Body of pancreas (tissue), 4 donors: ENCODE results near the gene MKKS. TPM values are rescaled to one million over a fixed set of nuclear protein-coding genes. Genes with fewer than 3 reads are reported as not detected.
A peak's percentile ranks its signal among the peaks of the same experiment; 100 is the strongest.

Experiments
- ATAC-seq: fragments of 150-250 bp; one replicate; pipeline ENCODE4 v1.9.1; 2016
- DNase-seq, 4 donors: peaks; one replicate each; pipeline ENCODE4 v3.0.0-alpha.2; 2019
- H3K27ac ChIP-seq, 4 donors: fragments of 200-600 bp; sonication (generic); 1 replicate in 3 of 4; 2 replicates in 1 of 4; pipeline versions ENCODE4 v1.5.1 to v1.6.1; 2016 to 2019; ENCODE audit warnings: mild to moderate bottlenecking in 1 of 4, mixed read lengths in 1 of 4, moderate library complexity in 1 of 4
- H3K27me3 ChIP-seq, 2 donors: fragments of 200-600 bp; sonication (generic); one replicate each; pipeline ENCODE4 v1.6.0; 2016; ENCODE audit warnings: mild to moderate bottlenecking in 1 of 2
- H3K36me3 ChIP-seq, 2 donors: fragments of 200-600 bp; sonication (generic); replicated peaks in 1 of 2; 2 replicates each; pipeline ENCODE4 v1.5.1; 2016; ENCODE audit warnings: low read depth in 2 of 2; ENCODE audit not compliant: insufficient read depth in 1 of 2
- H3K4me1 ChIP-seq: fragments of 200-600 bp; sonication (generic); one replicate; pipeline ENCODE4 v1.6.0; 2016
- H3K4me3 ChIP-seq, 2 donors: fragments of 200-600 bp; sonication (generic); 1 replicate in 1 of 2; 2 replicates in 1 of 2; pipeline ENCODE4 v1.5.1; 2016 to 2019
- H3K9me3 ChIP-seq, 3 donors: fragments of 200-600 bp; sonication (generic); 1 replicate in 2 of 3; 2 replicates in 1 of 3; pipeline ENCODE4 v1.5.1; 2016
- POLR2A ChIP-seq, 3 donors: fragments of 450-650 bp; IDR thresholded peaks; one replicate each; pipeline ENCODE4 v1.6.1; 2016; ENCODE audit warnings: antibody characterized with exemption in 3 of 3, mild to moderate bottlenecking in 2 of 3
- WGBS, 2 donors: methylation state at CpG; one replicate each; pipeline ENCODE4 v1.1.5; 2017; 5-methylcytosine and 5-hydroxymethylcytosine counted together
- intact Hi-C: fragments of 100-400 bp; cut with DNase I; formaldehyde crosslinking; loops from one replicate; pipeline ENCODE4 v1.15.1; 2023
- total RNA-seq, 2 donors: library from RNA; depleted of rRNA; stranded (reverse); fragments of >200 nt; gene quantifications; one replicate each; pipeline ENCODE4 v1.1.0, GENCODE V29; 2016
- TF ChIP-seq, protein P1 (sequence below), 7 experiments: fragments of 450-650 bp in 4 of 7; fragments of 200-600 bp in 3 of 7; sonication (generic) in 3 of 7; IDR thresholded peaks; one replicate each; pipeline ENCODE4 v1.5.1; 2016 to 2019; ENCODE audit warnings: antibody characterized with exemption in 7 of 7

The MKKS gene
- 1 to 10 TPM; 5.3 to 8.6 TPM for total RNA-seq

DNA sequence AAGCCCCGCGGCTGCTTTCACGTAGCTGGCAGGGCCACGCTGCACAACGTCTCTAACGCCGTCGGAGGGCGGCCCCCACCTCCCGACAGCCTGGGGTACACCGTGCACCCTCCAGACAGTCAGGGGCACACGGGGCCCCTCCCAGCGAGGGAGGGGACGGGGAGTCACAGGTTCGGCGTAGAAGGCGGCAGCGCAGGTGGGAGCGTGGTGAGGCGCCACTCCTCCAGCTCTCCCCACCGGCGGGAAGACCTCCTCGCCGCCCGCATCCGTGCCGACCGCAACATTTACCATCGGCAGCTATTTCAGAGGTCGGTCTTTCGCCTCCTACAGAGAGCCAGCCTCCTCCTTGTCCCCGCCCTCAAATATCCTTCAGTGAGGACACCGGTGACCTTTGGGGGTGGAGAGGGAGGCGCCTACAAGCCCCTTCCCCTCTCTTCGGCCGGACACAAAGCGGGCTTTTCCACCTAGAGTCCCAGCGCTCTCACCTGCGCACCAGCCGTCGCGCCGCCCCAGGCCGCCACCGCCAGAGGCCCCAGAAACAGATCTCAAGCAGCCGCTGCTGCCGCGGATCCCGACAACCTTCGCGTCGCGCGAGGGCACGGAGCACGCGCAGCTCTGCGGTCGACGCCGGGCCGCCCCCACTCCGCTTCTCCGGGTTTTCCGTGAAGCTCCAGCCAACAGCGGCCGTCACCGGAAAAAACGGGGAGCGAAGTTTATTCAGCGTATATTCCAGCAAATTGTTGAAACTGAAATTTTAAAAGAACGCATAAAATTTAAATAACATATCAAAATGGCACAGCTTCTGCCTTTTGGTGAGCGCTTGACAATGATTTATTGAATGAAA, at the start of gene MKKS:
TSS of gene MKKS (minus strand) at position 600 of the 844 bp plus-strand sequence. CDS start 20,708 bp downstream, outside the sequence.
- H3K36me3 ChIP-seq = no peaks in the 10 kb centered on the region
- TF ChIP-seq POLR2A (IDR thresholded peaks at IDR 0.05) = peak in 1 of 3 donors; percentile 44
- TF ChIP-seq, protein P1, sequence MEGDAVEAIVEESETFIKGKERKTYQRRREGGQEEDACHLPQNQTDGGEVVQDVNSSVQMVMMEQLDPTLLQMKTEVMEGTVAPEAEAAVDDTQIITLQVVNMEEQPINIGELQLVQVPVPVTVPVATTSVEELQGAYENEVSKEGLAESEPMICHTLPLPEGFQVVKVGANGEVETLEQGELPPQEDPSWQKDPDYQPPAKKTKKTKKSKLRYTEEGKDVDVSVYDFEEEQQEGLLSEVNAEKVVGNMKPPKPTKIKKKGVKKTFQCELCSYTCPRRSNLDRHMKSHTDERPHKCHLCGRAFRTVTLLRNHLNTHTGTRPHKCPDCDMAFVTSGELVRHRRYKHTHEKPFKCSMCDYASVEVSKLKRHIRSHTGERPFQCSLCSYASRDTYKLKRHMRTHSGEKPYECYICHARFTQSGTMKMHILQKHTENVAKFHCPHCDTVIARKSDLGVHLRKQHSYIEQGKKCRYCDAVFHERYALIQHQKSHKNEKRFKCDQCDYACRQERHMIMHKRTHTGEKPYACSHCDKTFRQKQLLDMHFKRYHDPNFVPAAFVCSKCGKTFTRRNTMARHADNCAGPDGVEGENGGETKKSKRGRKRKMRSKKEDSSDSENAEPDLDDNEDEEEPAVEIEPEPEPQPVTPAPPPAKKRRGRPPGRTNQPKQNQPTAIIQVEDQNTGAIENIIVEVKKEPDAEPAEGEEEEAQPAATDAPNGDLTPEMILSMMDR (IDR thresholded peaks at IDR 0.05) = peak in 4 of 7 experiments; percentile 21 to 36 (median 27)
- H3K27ac ChIP-seq = peak within 1 kb of the TSS; percentile 75 to 93 (median 90)
- peak; percentile 81 for ATAC-seq
- H3K4me3 ChIP-seq = peak within 1 kb of the TSS; percentile 68 to 83
- WGBS, 2 donors = 0% methylated on average over 18 to 73 of the region's 73 CpGs
- no peaks in the 10 kb centered on the region for H3K27me3 ChIP-seq
- intact Hi-C loops = no loop called here
- no peaks in the 10 kb centered on the region for H3K9me3 ChIP-seq
- DNase-seq = peak; percentile 89 to 92 (median 91)
- H3K4me1 ChIP-seq = peaks cover 30% of the 10 kb centered on the region

DNA sequence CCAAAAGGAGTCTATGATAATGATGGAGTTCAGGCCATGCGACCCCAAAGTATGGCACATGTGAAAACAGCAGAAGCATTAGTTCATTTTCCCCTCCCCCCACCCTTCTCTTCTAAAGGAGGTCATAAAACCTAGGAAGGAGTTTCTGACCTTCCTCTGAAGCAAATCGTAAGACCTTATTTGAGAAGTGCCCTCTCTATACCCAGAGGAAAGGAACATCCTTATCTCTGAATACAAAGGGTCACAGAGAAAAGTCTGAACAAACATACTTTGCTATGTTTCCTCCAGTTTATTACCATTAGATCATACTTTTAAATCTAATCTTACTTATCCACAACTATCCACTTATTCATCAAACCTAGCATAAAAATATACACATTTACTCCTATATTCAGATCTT, 49.7 kb upstream of the MKKS start:
- Histone ChIP-seq H3K27me3 (no peaks in the 10 kb centered on the region), H3K27ac (no peak overlapping the region), H3K9me3 (no peaks in the 10 kb centered on the region), H3K4me3 (no peak overlapping the region), H3K4me1 (no peaks in the 10 kb centered on the region), H3K36me3 (no peaks in the 10 kb centered on the region)
- WGBS, 2 donors = 91 to 95% methylated on average over 2 of the region's 2 CpGs
- DNase-seq (no peak), ATAC-seq (no peak)
- TF ChIP-seq, protein P1 (IDR thresholded peaks at IDR 0.05) = no peak
- TF ChIP-seq POLR2A (IDR thresholded peaks at IDR 0.05) = no peak
- intact Hi-C loops = no loop called here

DNA sequence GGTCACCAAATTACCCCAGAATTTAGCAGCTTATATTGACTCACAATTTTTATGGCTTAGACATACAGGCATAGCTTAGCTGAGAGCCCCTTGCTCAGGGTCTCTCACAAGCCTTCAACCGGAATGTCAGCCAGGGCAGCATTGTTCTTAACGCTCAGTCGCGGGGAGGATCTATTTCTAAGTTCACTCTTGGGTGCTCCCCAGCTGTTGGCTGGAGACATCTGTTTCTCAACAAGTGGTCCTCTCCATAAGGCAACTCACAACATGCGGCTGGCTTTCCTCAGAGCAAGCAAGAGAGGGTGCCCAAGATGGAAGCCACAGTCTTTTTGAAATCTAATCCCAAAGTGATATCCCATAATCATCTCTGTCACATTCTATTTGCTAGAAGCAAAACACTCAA, 47.7 kb upstream of the MKKS start:
- no peak overlapping the region for H3K27ac ChIP-seq
- 73 to 80% methylated on average over 5 of the region's 5 CpGs for whole genome bisulfite sequencing, 2 donors
- no peaks in the 10 kb centered on the region for H3K27me3 ChIP-seq
- DNase-seq (no peak), ATAC-seq (no peak)
- no peaks in the 10 kb centered on the region for H3K36me3 ChIP-seq
- TF ChIP-seq, protein P1 (IDR thresholded peaks at IDR 0.05) = no peak
- TF ChIP-seq POLR2A (IDR thresholded peaks at IDR 0.05) = no peak
- no peaks in the 10 kb centered on the region for H3K9me3 ChIP-seq
- H3K4me3 ChIP-seq = no peak overlapping the region
- no peaks in the 10 kb centered on the region for H3K4me1 ChIP-seq
- intact Hi-C loops = no loop called here

DNA sequence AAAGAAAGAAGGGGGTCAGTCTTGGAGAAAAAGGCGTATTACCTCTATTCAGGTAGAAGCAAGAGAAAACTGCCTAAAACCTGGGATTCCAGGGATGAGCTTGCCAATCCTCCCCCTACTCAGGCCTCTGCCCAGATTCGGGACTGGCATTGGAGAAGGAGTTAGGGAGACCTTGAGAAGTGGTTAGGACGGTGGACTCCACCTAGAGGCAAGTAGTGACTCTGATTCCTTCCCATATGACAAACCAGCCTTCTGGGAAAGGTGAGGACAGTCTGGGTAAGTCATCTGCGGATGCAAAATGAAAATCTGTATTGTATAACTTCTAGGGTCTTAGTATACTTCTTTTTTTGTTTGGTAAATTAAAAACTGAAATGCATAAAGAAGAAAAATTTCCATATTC, 44.9 kb upstream of the MKKS start:
- Histone ChIP-seq H3K27ac (no peak overlapping the region), H3K4me1 (no peaks in the 10 kb centered on the region), H3K9me3 (no peaks in the 10 kb centered on the region), H3K27me3 (no peaks in the 10 kb centered on the region), H3K4me3 (no peak overlapping the region), H3K36me3 (no peaks in the 10 kb centered on the region)
- ATAC-seq = no peak
- TF ChIP-seq, protein P1 (IDR thresholded peaks at IDR 0.05) = no peak
- no peak for TF ChIP-seq POLR2A (IDR thresholded peaks at IDR 0.05)
- WGBS, 2 donors = 71% methylated on average over 4 of the region's 4 CpGs
- intact Hi-C loops = no loop called here
- DNase-seq = no peak
